MM.1S (cell line): ENCODE data around the gene MEST.

Source experiments
- DNase-seq: peaks from one replicate; pipeline ENCODE4 v3.0.0-alpha.2; 2015
- H2AFZ ChIP-seq: fragments of 300-600 bp; sonication (generic); 2 replicates; pipeline ENCODE4 v1.6.0; 2016; ENCODE audit warnings: antibody characterized with exemption, low read length
- H3F3A ChIP-seq: fragments of 300-600 bp; sonication (generic); 2 replicates; pipeline ENCODE4 v1.6.1; 2016; ENCODE audit warnings: mild to moderate bottlenecking, antibody characterized with exemption, low read length, moderate library complexity, mixed read lengths; ENCODE audit not compliant: insufficient read depth
- H3K27ac ChIP-seq: fragments of 300-600 bp; sonication (generic); 2 replicates; pipeline ENCODE4 v1.5.1; 2016; ENCODE audit warnings: mild to moderate bottlenecking, low read length
- H3K27me3 ChIP-seq: fragments of 300-600 bp; sonication (generic); replicated peaks from 2 replicates; pipeline ENCODE4 v1.6.0; 2016; ENCODE audit warnings: low read length; ENCODE audit not compliant: insufficient read depth
- H3K36me3 ChIP-seq: fragments of 300-600 bp; sonication (generic); replicated peaks from 2 replicates; pipeline ENCODE4 v1.6.1; 2016; ENCODE audit warnings: mild to moderate bottlenecking, low read length, mixed read lengths; ENCODE audit not compliant: insufficient read depth
- H3K4me1 ChIP-seq: fragments of 300-600 bp; sonication (generic); 2 replicates; pipeline ENCODE4 v1.6.1; 2016; ENCODE audit warnings: low read length, mixed read lengths
- H3K4me2 ChIP-seq: fragments of 300-600 bp; sonication (generic); 2 replicates; pipeline ENCODE4 v1.6.0; 2016; ENCODE audit warnings: low read depth, low read length
- H3K4me3 ChIP-seq: fragments of 300-600 bp; sonication (generic); 2 replicates; pipeline ENCODE4 v1.5.1; 2016; ENCODE audit warnings: low read length, mixed read lengths
- H3K79me2 ChIP-seq: fragments of 300-600 bp; sonication (generic); 2 replicates; pipeline ENCODE4 v1.6.1; 2016; ENCODE audit warnings: mixed run types, low read length, mixed read lengths
- H3K9ac ChIP-seq: fragments of 300-600 bp; sonication (generic); 2 replicates; pipeline ENCODE4 v1.6.1; 2016; ENCODE audit warnings: low read length, mixed read lengths
- H3K9me2 ChIP-seq: fragments of 300-600 bp; sonication (generic); replicated peaks from 2 replicates; pipeline ENCODE4 v1.6.1; 2016; ENCODE audit warnings: mild to moderate bottlenecking, low read length, mixed read lengths; ENCODE audit not compliant: insufficient read depth
- H3K9me3 ChIP-seq: fragments of 300-600 bp; sonication (generic); replicated peaks from 2 replicates; pipeline ENCODE4 v1.6.1; 2016; ENCODE audit warnings: mild to moderate bottlenecking, low read length, mixed read lengths; ENCODE audit not compliant: insufficient read depth
- H4K20me1 ChIP-seq: fragments of 300-600 bp; sonication (generic); 2 replicates; pipeline ENCODE4 v1.6.1; 2016; ENCODE audit warnings: mild to moderate bottlenecking, low read length, moderate library complexity, mixed read lengths; ENCODE audit not compliant: insufficient read depth
- EZH2 ChIP-seq: fragments of 300-600 bp; sonication (generic); optimal IDR thresholded peaks from 2 replicates; pipeline ENCODE3; 2017; ENCODE audit warnings: low read depth, mild to moderate bottlenecking, antibody characterized with exemption, low read length, mixed read lengths
- EZH2phosphoT487 ChIP-seq: fragments of 300-600 bp; sonication (generic); IDR thresholded peaks from 2 replicates; pipeline ENCODE4 v1.6.1; 2018; ENCODE audit warnings: antibody characterized with exemption, low read length
- TF ChIP-seq, protein P1 (sequence below): fragments of 300-600 bp; sonication (generic); IDR thresholded peaks from 2 replicates; pipeline ENCODE4 v1.5.1; 2016; ENCODE audit warnings: antibody characterized with exemption, low read length, mixed read lengths

Gene MEST

DNA sequence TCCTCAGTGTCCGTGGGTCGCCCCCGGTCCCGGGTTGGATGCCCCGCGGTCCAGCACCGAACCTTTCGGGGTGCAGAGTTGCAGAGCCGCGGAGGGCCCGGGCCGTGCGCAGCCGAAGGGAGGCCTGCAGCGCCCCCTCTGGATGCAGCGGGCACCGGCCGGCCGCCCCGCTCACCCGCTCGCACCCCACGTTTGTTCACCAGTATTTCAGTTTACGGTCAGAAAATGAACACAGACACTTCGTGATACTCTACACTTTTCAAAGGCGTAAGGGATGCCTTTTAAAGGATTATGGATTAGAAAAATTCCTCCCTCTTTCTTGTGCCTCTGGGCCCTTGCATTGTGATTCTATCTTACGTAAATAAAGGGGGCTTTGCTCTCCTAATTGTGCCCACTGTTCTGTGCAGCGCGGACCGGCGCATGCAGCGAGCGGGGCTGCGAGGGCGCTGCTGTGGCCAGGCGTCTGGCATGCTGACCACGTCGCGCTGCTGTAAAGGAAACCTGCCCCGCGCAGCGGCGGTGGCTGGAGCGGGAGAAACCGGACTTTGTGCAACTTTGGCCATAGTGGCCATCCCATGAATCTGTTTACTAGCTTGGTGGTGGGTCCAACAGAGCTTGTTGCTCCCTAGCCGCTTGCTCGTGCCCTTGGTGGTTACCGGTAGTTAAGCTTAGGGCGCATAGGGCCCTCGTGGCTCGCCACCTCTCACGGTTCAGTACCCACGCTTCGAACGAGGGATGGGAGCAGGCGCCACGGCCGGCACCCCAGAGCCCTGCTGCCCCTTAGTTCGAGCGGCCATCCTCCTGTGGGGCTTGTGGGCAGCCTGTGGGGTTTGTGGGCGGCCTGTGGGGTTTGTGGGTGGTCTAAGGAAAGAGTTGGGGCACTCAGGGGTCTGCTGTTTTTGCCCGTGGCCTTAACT lies 739 bp upstream of the MEST start:
- peak; percentile 34 for DNase-seq
- Histone ChIP-seq H3K79me2 (no peaks in the 10 kb centered on the region), H3K9me3 (0 out of 2 replicates have a peak, but pooled peaks cover 6% of the 10 kb centered on the region), H3K4me1 (no peaks in the 10 kb centered on the region), H3K27ac (no peak overlapping the region), H3K4me2 (peak overlapping the region; percentile 71), H2AFZ (peak overlapping the region; percentile 9), H3K9ac (no peak overlapping the region), H4K20me1 (no peaks in the 10 kb centered on the region), H3K4me3 (peak overlapping the region; percentile 39), H3K36me3 (no peaks in the 10 kb centered on the region), H3F3A (0 out of 2 replicates have a peak, but pooled peaks cover 5% of the 10 kb centered on the region), H3K9me2 (no peaks in the 10 kb centered on the region), H3K27me3 (peaks cover 11% of the 10 kb centered on the region)
- no peak for TF ChIP-seq EZH2phosphoT487
- TF ChIP-seq, protein P1, sequence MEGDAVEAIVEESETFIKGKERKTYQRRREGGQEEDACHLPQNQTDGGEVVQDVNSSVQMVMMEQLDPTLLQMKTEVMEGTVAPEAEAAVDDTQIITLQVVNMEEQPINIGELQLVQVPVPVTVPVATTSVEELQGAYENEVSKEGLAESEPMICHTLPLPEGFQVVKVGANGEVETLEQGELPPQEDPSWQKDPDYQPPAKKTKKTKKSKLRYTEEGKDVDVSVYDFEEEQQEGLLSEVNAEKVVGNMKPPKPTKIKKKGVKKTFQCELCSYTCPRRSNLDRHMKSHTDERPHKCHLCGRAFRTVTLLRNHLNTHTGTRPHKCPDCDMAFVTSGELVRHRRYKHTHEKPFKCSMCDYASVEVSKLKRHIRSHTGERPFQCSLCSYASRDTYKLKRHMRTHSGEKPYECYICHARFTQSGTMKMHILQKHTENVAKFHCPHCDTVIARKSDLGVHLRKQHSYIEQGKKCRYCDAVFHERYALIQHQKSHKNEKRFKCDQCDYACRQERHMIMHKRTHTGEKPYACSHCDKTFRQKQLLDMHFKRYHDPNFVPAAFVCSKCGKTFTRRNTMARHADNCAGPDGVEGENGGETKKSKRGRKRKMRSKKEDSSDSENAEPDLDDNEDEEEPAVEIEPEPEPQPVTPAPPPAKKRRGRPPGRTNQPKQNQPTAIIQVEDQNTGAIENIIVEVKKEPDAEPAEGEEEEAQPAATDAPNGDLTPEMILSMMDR, result peak; percentile 62
- TF ChIP-seq EZH2, result no peak

DNA sequence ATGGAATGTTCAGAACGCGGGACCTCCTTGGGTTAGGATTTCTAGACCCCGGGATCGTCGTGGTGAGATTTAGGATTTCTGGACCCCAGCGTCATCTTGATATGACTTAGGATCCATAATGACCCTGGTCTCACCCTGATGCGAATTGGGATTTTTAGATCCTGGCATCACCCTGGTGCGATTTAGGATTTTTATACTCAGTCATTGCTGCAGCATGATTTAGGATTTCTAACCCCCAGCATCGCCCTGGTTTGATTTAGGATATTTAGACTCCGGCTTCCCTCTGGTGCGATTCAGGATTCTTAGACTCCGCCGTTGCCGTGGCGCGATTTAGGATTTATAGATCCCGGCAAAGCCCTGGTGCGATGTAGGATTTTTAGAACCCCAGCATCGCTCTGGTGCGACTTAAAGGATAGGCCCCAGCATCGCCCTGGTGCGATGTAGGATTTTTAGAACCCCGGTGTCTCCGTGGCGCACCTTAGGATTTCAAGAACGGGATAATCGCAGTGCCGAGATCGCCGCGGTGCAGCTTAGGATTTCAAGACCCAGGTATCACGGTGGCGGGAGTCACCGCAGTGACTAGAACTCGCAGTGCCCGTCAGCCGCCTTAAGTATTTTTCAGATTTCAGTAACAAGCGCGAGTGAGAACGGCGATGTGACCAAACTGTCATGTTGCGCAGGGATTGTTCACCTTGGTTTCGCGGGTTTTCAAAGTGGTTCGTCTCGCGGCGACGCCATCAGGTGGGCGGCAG lies 814 bp downstream of the MEST start:
- H3K79me2 ChIP-seq, result no peaks in the 10 kb centered on the region
- no peaks in the 10 kb centered on the region for H3F3A ChIP-seq
- H2AFZ ChIP-seq, result no peak overlapping the region
- H3K27ac ChIP-seq, result no peak overlapping the region
- no peaks in the 10 kb centered on the region for H3K4me1 ChIP-seq
- no peaks in the 10 kb centered on the region for H3K9me2 ChIP-seq
- no peaks in the 10 kb centered on the region for H3K36me3 ChIP-seq
- H3K9me3 ChIP-seq, result 0 out of 2 replicates have a peak, but pooled peaks cover 6% of the 10 kb centered on the region
- no peak overlapping the region for H3K9ac ChIP-seq
- TF ChIP-seq EZH2phosphoT487 (no peak), EZH2 (no peak)
- TF ChIP-seq, protein P1, result no peak
- no peaks in the 10 kb centered on the region for H4K20me1 ChIP-seq
- no peak overlapping the region for H3K4me3 ChIP-seq
- no peak overlapping the region for H3K4me2 ChIP-seq
- no peak for DNase-seq
- H3K27me3 ChIP-seq, result peaks cover 11% of the 10 kb centered on the region

GRCh38 chr7:130493275-130493873 lies 1.5 kb downstream of the MEST start:
- no peak overlapping the region for H3K27ac ChIP-seq
- no peak overlapping the region for H3K4me2 ChIP-seq
- no peaks in the 10 kb centered on the region for H3K9me2 ChIP-seq
- H4K20me1 ChIP-seq, result no peaks in the 10 kb centered on the region
- no peaks in the 10 kb centered on the region for H3K36me3 ChIP-seq
- H2AFZ ChIP-seq, result no peak overlapping the region
- H3F3A ChIP-seq, result no peaks in the 10 kb centered on the region
- H3K9ac ChIP-seq, result no peak overlapping the region
- H3K9me3 ChIP-seq, result 0 out of 2 replicates have a peak, but pooled peaks cover 6% of the 10 kb centered on the region
- TF ChIP-seq EZH2 (no peak), EZH2phosphoT487 (no peak)
- TF ChIP-seq, protein P1, result no peak
- H3K27me3 ChIP-seq, result peaks cover 11% of the 10 kb centered on the region
- H3K4me1 ChIP-seq, result no peaks in the 10 kb centered on the region
- no peak overlapping the region for H3K4me3 ChIP-seq
- DNase-seq, result no peak
- H3K79me2 ChIP-seq, result no peaks in the 10 kb centered on the region
